Left lung (tissue), 10 donors: ENCODE measurements around the gene ZNF215. TPM values are rescaled to one million over a fixed set of nuclear protein-coding genes. Genes with fewer than 3 reads are reported as not detected.

Source experiments
- ATAC-seq: fragments of 200-7000 bp; cut with Tn5 transposase; one replicate; pipeline ENCODE4 v1.9.1; 2020; ENCODE audit warnings: moderate library complexity
- DNase-seq, 4 donors: peaks; one replicate each; pipeline ENCODE4 v3.0.0-alpha.2; 2013 to 2020
- H3K27ac ChIP-seq, 2 donors: fragments of 200-600 bp; sonication (generic) in 1 of 2; one replicate each; pipeline versions ENCODE4 v1.5.0 to v1.8.0; 2020 to 2021
- H3K27me3 ChIP-seq, 2 donors: fragments of 200-600 bp; sonication (generic) in 1 of 2; one replicate each; pipeline versions ENCODE4 v1.5.0 to v1.8.0; 2020 to 2021
- H3K36me3 ChIP-seq, 2 donors: fragments of 200-600 bp; sonication (generic) in 1 of 2; one replicate each; pipeline versions ENCODE4 v1.5.0 to v1.8.0; 2020 to 2021
- H3K4me1 ChIP-seq, 2 donors: fragments of 200-600 bp; one replicate each; pipeline ENCODE4 v1.8.0; 2021
- H3K4me3 ChIP-seq, 2 donors: fragments of 200-600 bp; sonication (generic) in 1 of 2; one replicate each; pipeline versions ENCODE4 v1.5.0 to v1.8.0; 2020 to 2021; ENCODE audit warnings: mild to moderate bottlenecking in 1 of 2
- H3K9me3 ChIP-seq, 2 donors: fragments of 200-600 bp; sonication (generic) in 1 of 2; one replicate each; pipeline versions ENCODE4 v1.5.0 to v1.8.0; 2020 to 2021
- intact Hi-C, 2 donors: fragments of 100-400 bp; cut with DNase I; formaldehyde crosslinking; loops; one replicate each; pipeline versions ENCODE4 v1.11.2 to v1.14.2; 2022
- polyA plus RNA-seq, 6 donors: library from polyadenylated mRNA; unstranded; fragments of 120-200 nt; gene quantifications; one replicate each; pipeline ENCODE4 v1.2.1, GENCODE V29; 2013; ENCODE audit not compliant: insufficient read length in 6 of 6
- total RNA-seq, 2 donors: library from RNA; stranded (reverse); fragmentation: NEBNext Ultra II Directional; extraction: Animal tissue kit (Norgen Biotek cat#: 25700); gene quantifications; one replicate each; pipeline ENCODE4 v1.2.1, GENCODE V29; 2021
- TF ChIP-seq, protein P1 (sequence below), 2 donors: fragments of 200-600 bp; sonication (generic) in 1 of 2; IDR thresholded peaks; one replicate each; pipeline versions ENCODE4 v1.5.0 to v1.8.0; 2021; ENCODE audit warnings: antibody characterized with exemption in 2 of 2
- donor health status: DM: no; HTN: yes; CAD: no.
- donor health status: DM: no; HTN: no; CAD: no.

ZNF215 gene
- total and polyA plus RNA-seq, 8 donors: 0.66 to 3.7 (median 1.4) TPM

DNA sequence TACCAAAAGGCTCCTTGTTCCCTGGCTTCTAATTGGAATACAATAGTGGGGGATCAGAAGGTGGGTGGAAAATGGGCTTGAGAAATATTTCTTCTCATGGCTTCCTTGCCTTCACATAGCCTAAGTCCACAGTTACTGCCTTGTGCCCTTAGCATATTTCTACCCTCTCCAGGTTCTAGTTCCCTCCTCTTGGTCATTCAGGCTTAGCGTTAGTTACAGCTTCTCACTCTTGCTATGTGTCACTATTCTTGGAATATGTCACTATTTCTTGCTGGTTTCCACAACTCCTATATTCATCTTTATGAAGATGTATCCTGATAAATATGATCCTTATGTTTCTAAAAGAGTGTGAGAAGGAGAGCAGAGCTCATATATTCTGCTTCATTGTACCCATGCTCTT is 36.4 kb upstream of the ZNF215 start:
- TF ChIP-seq, protein P1, sequence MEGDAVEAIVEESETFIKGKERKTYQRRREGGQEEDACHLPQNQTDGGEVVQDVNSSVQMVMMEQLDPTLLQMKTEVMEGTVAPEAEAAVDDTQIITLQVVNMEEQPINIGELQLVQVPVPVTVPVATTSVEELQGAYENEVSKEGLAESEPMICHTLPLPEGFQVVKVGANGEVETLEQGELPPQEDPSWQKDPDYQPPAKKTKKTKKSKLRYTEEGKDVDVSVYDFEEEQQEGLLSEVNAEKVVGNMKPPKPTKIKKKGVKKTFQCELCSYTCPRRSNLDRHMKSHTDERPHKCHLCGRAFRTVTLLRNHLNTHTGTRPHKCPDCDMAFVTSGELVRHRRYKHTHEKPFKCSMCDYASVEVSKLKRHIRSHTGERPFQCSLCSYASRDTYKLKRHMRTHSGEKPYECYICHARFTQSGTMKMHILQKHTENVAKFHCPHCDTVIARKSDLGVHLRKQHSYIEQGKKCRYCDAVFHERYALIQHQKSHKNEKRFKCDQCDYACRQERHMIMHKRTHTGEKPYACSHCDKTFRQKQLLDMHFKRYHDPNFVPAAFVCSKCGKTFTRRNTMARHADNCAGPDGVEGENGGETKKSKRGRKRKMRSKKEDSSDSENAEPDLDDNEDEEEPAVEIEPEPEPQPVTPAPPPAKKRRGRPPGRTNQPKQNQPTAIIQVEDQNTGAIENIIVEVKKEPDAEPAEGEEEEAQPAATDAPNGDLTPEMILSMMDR (IDR thresholded peaks at IDR 0.05): no peak
- Histone ChIP-seq H3K27ac (no peak overlapping the region), H3K4me3 (no peak overlapping the region), H3K9me3 (no peaks in the 10 kb centered on the region), H3K4me1 (no peaks in the 10 kb centered on the region), H3K27me3 (no peaks in the 10 kb centered on the region), H3K36me3 (no peaks in the 10 kb centered on the region)
- intact Hi-C loops: no loop called here
- no peak for DNase-seq
- no peak for ATAC-seq

DNA sequence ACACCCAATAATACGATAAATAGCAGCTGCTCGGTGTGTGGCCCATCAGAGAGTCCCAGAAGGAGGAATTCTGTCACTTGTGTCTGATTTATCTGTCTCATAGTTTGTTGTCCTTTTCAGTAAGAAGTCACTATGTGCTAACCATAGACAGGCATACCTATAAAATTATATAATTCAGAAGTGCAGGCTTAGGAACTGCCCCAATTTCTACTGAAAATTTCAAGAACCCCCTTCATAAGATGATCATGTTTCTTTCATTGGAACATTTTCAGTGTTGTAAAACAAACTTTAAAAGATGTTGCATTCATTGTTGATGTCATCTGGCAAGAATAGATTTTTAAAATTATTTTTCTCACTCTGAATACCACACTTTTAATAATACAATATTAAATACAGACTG is 33.8 kb upstream of the ZNF215 start, which contains the start of gene OR2D2:
TSS of gene OR2D2 (minus strand) at position 101 of the 400 bp plus-strand sequence. CDS start at position 101, 0 bp downstream.
- no peaks in the 10 kb centered on the region for H3K4me1 ChIP-seq
- no peaks in the 10 kb centered on the region for H3K9me3 ChIP-seq
- H3K27me3 ChIP-seq: no peaks in the 10 kb centered on the region
- DNase-seq (no peak), ATAC-seq (no peak)
- intact Hi-C loops: no loop called here
- no peaks in the 10 kb centered on the region for H3K36me3 ChIP-seq
- H3K27ac ChIP-seq: no peak within 1 kb of the TSS
- TF ChIP-seq, protein P1 (IDR thresholded peaks at IDR 0.05): no peak
- H3K4me3 ChIP-seq: no peak within 1 kb of the TSS

DNA sequence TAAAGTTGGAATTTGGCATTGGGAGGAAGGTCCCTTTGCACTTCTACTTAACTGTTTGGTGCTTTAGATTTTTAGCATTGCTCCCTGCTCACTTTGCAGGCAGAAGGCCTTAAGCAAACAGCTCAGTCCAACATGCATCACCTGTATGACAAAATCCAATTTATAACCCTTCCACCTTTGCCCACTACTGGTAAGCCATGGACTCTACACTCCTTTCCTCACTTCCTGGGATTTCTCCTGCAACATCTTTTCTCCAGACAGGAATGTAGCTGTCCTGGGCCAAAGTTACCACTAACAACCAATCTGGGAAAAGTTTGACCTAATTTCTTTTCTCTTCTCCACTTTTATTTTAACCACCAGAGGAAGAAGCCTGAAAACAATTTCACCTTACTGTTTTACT is 32.1 kb upstream of the ZNF215 start:
- TF ChIP-seq, protein P1 (IDR thresholded peaks at IDR 0.05): no peak
- intact Hi-C loops: no loop called here

DNA sequence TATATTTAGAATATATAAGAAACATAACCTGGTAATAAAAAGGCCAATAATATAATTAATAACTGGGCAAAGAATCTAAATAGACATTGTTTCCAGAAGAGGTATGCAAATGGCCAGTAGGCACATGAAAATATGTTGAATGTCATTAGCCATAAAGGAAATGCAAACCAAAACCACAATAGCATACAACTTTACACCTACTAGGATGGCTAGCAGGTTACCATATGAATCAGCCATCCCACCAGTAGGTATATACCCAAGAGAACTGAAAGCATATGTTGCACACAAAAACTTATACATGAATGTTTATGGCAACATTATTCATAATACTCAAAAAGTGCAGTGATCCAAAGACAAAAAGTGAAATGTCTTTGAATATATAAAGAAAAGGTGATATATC is 31.2 kb upstream of the ZNF215 start:
- Histone ChIP-seq H3K9me3 (no peaks in the 10 kb centered on the region), H3K27ac (no peak overlapping the region), H3K27me3 (no peaks in the 10 kb centered on the region), H3K4me3 (no peak overlapping the region), H3K4me1 (no peaks in the 10 kb centered on the region), H3K36me3 (no peaks in the 10 kb centered on the region)
- ATAC-seq (no peak), DNase-seq (no peak)
- intact Hi-C loops: no loop called here
- TF ChIP-seq, protein P1 (IDR thresholded peaks at IDR 0.05): no peak

More for the DNA sequence above, 32.1 kb upstream of the ZNF215 start:
- no peak for DNase-seq
- Histone ChIP-seq H3K36me3 (no peaks in the 10 kb centered on the region), H3K27me3 (no peaks in the 10 kb centered on the region), H3K4me3 (no peak overlapping the region), H3K4me1 (no peaks in the 10 kb centered on the region), H3K27ac (no peak overlapping the region), H3K9me3 (no peaks in the 10 kb centered on the region)
- ATAC-seq: no peak

DNA sequence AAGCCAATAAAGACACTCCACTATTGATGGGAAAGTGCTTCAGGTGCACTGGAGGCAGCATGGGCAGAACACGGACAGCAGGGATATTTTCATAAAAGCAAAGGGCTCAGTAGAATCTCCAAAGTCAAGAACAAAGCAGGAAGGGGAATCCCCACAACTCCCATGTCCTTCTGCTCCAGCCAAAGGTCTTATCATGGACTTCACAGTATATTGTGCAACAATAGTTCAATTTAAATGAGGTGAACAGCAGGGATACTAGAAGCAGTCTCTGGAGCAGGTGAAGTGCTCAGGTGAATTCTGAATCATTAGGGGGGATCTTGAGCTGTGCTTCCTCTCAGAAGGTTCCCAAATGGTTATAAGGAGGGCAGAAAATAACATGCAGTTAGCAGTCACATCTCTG is 27.3 kb upstream of the ZNF215 start:
- no peak overlapping the region for H3K27ac ChIP-seq
- no peaks in the 10 kb centered on the region for H3K36me3 ChIP-seq
- intact Hi-C loops: no loop called here
- TF ChIP-seq, protein P1 (IDR thresholded peaks at IDR 0.05): no peak
- ATAC-seq: no peak
- no peaks in the 10 kb centered on the region for H3K4me1 ChIP-seq
- DNase-seq: no peak
- H3K4me3 ChIP-seq: no peak overlapping the region
- H3K27me3 ChIP-seq: no peaks in the 10 kb centered on the region
- H3K9me3 ChIP-seq: no peaks in the 10 kb centered on the region
